NT2/D1 (cell line): ENCODE measurements around the gene SCUBE3.

Source experiments
- DNase-seq: peaks from one replicate; pipeline ENCODE4 v3.0.0-alpha.2; 2011; ENCODE audit warnings: low read depth, low spot score
- H3K27me3 ChIP-seq: 2 replicates; pipeline ENCODE4 v1.6.0; 2011; ENCODE audit warnings: mild to moderate bottlenecking; ENCODE audit not compliant: insufficient read length, insufficient read depth
- H3K36me3 ChIP-seq: 2 replicates; pipeline ENCODE4 v1.6.1; 2011; ENCODE audit warnings: mild to moderate bottlenecking, low read length, mixed read lengths; ENCODE audit not compliant: insufficient read depth, insufficient read length
- H3K4me1 ChIP-seq: 2 replicates; pipeline ENCODE4 v1.5.1; 2011; ENCODE audit not compliant: insufficient read depth, insufficient read length
- H3K4me3 ChIP-seq: 2 replicates; pipeline ENCODE4 v1.5.1; 2011; ENCODE audit warnings: low read depth; ENCODE audit not compliant: insufficient read length
- H3K9ac ChIP-seq: 2 replicates; pipeline ENCODE4 v1.6.0; 2011; ENCODE audit warnings: low read depth; ENCODE audit not compliant: insufficient read length
- H3K9me3 ChIP-seq: 2 replicates; pipeline ENCODE4 v1.5.1; 2011; ENCODE audit warnings: mild to moderate bottlenecking, low read length; ENCODE audit not compliant: insufficient read depth
- SUZ12 ChIP-seq: IDR thresholded peaks from 2 replicates; pipeline ENCODE4 v1.6.1; 2011; ENCODE audit not compliant: insufficient read length, insufficient read depth; ENCODE audit errors: extremely low read depth
- YY1 ChIP-seq: IDR thresholded peaks from 2 replicates; pipeline ENCODE4 v1.6.1; 2011; ENCODE audit not compliant: insufficient read length, insufficient read depth
- ZNF274 ChIP-seq: IDR thresholded peaks from 2 replicates; pipeline ENCODE4 v1.6.1; 2011; ENCODE audit warnings: mild to moderate bottlenecking, low read depth, low read length

The SCUBE3 gene

GRCh38 chr6:35283361-35283760 is 69.6 kb downstream of the SCUBE3 start:
- TF ChIP-seq ZNF274 (no peak), YY1 (no peak), SUZ12 (no peak)
- Histone ChIP-seq H3K9me3 (no peaks in the 10 kb centered on the region), H3K4me3 (no peak overlapping the region), H3K4me1 (no peaks in the 10 kb centered on the region), H3K9ac (no peak overlapping the region), H3K36me3 (peaks cover 34% of the 10 kb centered on the region), H3K27me3 (no peaks in the 10 kb centered on the region)
- DNase-seq = no peak

DNA sequence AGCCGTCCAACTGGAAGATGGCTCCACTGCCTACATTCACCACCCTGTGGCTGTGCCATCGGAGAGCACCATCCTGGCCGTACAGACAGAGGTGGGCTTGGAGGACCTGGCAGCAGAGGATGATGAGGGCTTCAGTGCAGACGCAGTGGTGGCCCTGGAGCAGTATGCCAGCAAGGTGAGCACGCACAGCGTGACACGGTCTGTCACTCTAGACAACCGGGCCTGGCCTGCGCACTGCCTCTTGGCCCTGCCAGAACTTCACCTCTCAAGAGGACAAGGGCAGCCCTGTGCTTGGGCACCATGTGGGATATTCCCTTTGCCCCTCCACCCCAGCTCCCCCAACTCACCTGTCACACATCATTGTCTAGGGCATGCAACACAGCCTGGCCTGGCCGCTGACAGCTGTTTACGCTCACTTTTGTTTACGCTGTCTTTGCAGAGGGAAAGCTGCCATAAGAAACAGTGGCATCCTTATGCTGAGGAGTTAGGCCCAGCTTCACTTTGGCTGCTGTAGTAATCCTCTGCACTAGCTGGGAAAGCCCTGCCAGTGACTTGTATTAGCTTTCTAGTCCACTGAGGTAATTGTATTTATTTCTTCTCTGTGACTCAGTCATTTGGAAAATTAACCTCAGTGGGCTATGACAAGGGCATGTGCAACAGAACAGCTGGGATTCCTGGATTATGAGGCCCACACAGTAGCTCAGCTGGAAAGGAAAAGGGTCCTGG is 74.1 kb downstream of the SCUBE3 start:
- Histone ChIP-seq H3K27me3 (no peaks in the 10 kb centered on the region), H3K9ac (no peak overlapping the region), H3K4me3 (no peak overlapping the region), H3K4me1 (no peaks in the 10 kb centered on the region), H3K9me3 (no peaks in the 10 kb centered on the region), H3K36me3 (peaks cover 61% of the 10 kb centered on the region)
- TF ChIP-seq SUZ12 (no peak), YY1 (no peak), ZNF274 (no peak)
- no peak for DNase-seq

DNA sequence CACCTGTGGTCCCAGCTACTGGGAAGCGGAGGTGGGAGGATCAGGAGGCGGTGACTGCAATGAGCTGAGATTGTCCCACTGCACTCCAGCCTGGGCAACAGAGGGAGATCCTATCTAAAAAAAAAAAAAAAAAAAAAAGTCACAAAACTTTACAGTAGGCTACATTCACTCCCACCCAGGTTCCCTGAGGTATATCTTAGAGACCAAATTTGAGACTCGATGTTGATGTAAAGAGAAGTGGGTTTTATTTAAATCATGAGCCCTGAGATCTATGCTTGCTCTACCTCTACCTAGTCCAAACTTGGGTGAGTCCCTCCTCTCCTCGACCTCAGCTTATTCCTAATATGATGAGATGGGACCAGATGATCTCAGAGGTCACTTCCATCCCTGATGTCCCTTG is 75.1 kb downstream of the SCUBE3 start:
- Histone ChIP-seq H3K36me3 (peaks cover 69% of the 10 kb centered on the region), H3K9me3 (no peaks in the 10 kb centered on the region), H3K9ac (no peak overlapping the region), H3K4me1 (no peaks in the 10 kb centered on the region), H3K4me3 (no peak overlapping the region), H3K27me3 (no peaks in the 10 kb centered on the region)
- TF ChIP-seq YY1 (no peak), ZNF274 (no peak), SUZ12 (no peak)
- no peak for DNase-seq

DNA sequence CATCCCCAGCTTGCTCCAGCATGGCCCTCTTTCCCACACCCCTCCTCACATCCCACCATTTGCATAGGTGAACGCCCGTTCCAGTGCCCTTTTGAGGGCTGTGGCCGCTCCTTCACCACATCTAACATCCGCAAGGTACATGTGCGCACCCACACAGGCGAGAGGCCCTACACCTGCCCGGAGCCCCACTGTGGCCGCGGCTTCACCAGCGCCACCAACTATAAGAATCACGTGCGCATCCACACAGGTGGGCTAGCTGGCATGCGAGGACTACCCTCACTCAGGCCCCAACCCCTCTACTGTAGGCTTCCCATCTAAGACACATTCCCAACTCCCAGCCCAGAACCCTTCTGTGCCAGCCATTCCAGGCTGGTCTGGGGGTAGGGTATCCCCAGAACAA is 77.7 kb downstream of the SCUBE3 start:
- Histone ChIP-seq H3K36me3 (peaks cover 82% of the 10 kb centered on the region), H3K9me3 (no peaks in the 10 kb centered on the region), H3K4me1 (no peaks in the 10 kb centered on the region), H3K9ac (no peak overlapping the region), H3K27me3 (no peaks in the 10 kb centered on the region), H3K4me3 (no peak overlapping the region)
- DNase-seq = no peak
- TF ChIP-seq YY1 (no peak), ZNF274 (no peak), SUZ12 (no peak)

DNA sequence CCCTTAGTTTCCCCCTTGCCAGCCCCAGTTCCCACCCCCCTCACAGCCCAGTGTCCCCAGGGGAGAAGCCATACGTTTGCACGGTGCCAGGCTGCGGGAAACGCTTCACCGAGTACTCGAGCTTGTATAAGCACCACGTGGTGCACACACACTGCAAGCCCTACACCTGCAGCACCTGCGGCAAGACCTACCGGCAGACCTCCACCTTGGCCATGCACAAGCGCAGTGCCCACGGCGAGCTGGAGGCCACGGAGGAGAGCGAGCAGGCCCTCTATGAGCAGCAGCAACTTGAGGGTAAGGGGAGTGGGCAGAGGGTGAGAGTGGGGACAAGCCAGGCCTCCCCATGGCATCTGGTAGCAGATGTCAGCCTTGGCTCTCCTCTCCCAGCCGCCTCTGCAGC is 78.7 kb downstream of the SCUBE3 start:
- peaks cover 74% of the 10 kb centered on the region for H3K36me3 ChIP-seq
- H3K9ac ChIP-seq = no peak overlapping the region
- DNase-seq = no peak
- H3K27me3 ChIP-seq = no peaks in the 10 kb centered on the region
- TF ChIP-seq YY1 (no peak), ZNF274 (no peak), SUZ12 (no peak)
- no peaks in the 10 kb centered on the region for H3K9me3 ChIP-seq
- H3K4me3 ChIP-seq = no peak overlapping the region
- H3K4me1 ChIP-seq = no peaks in the 10 kb centered on the region

- no peak for DNase-seq
- no peak overlapping the region for H3K4me3 ChIP-seq
- peaks cover 64% of the 10 kb centered on the region for H3K36me3 ChIP-seq
- peaks cover 3% of the 10 kb centered on the region for H3K4me1 ChIP-seq
- no peaks in the 10 kb centered on the region for H3K27me3 ChIP-seq
- TF ChIP-seq SUZ12 = no peak
- H3K9ac ChIP-seq = no peak overlapping the region
- H3K9me3 ChIP-seq = no peaks in the 10 kb centered on the region
Observed at GRCh38 chr6:35293681-35294080, 79.9 kb downstream of the SCUBE3 start.

- Histone ChIP-seq H3K9me3 (no peaks in the 10 kb centered on the region), H3K9ac (no peak overlapping the region), H3K27me3 (no peaks in the 10 kb centered on the region), H3K4me1 (peaks cover 3% of the 10 kb centered on the region), H3K4me3 (no peak overlapping the region), H3K36me3 (peaks cover 59% of the 10 kb centered on the region)
- DNase-seq = peak; percentile 42
- TF ChIP-seq YY1 = no peak
- TF ChIP-seq SUZ12 = no peak
- no peak for TF ChIP-seq ZNF274
Observed at GRCh38 chr6:35294308-35294945, 80.7 kb downstream of the SCUBE3 start.

DNA sequence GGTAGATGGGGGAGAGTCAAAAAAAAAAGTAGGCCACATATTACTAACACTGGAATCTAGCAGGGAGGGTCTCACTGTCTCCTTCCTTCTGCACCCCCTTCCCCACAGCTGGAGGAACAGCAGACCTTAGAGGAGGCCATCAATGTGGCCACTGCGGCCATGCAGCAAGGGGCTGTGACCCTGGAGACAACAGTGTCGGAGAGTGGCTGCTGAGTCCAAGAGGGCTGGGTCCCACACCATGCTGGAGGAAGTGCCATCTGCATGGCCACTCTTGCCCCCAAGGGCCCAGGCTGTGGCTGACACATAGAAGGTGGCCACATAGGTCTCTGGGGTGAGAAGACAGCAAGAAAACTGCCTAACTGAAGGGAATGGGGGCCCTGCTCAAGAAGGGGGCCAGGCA is 81.3 kb downstream of the SCUBE3 start:
- Histone ChIP-seq H3K4me3 (no peak overlapping the region), H3K4me1 (peaks cover 3% of the 10 kb centered on the region), H3K9me3 (no peaks in the 10 kb centered on the region), H3K36me3 (peaks cover 54% of the 10 kb centered on the region), H3K27me3 (no peaks in the 10 kb centered on the region), H3K9ac (no peak overlapping the region)
- TF ChIP-seq ZNF274 (no peak), SUZ12 (no peak), YY1 (no peak)
- no peak for DNase-seq
